Measurements from ENCODE around the gene CD3E. TPM values are rescaled to one million over a fixed set of nuclear protein-coding genes. Genes with fewer than 3 reads are reported as not detected.
A peak's percentile ranks its signal among the peaks of the same experiment; 100 is the strongest.

The CD3E gene
- total and polyA plus RNA-seq, 10 donors, result 20.5 to 89.2 (median 55.0) TPM

- intact Hi-C loops (cut with DNase I; ENCODE audit: low total_unique reads), result no loop called here
- Histone ChIP-seq H3K36me3 (no peaks in the 10 kb centered on the region), H3K4me1 (peaks cover 0 to 40% (median 21%) of the 10 kb centered on the region in 6 donors), H3K4me3 (peak overlapping the region in 3 of 8 donors; percentile 32 to 59 (median 35)), H3K9me3 (peaks cover 0 to 7% (median 0%) of the 10 kb centered on the region in 8 donors), H3K27ac (no peak overlapping the region), H3K27me3 (replicated peaks in 1 of 7) (peaks cover 0 to 36% (median 0%) of the 10 kb centered on the region in 7 donors)
- no peak for DNase-seq
- TF ChIP-seq POLR2AphosphoS5 (IDR thresholded peaks at IDR 0.05), result no peak
- TF ChIP-seq CTCF (IDR thresholded peaks at IDR 0.05 in 8 of 11, conservative IDR thresholded peaks at IDR 0.05 in 3 of 11), result no peak
- TF ChIP-seq POLR2A (IDR thresholded peaks at IDR 0.05), result no peak
- WGBS, 5 donors, result 65 to 74% (median 70%) methylated on average over 4 of the region's 4 CpGs
Observed at GRCh38 chr11:118263112-118263511, 41.4 kb upstream of the CD3E start.

GRCh38 chr11:118263695-118264568 is 40.6 kb upstream of the CD3E start, which contains the start of gene MPZL2:
MPZL2 (minus strand) TSS chr11:118264297; CDS start chr11:118264153, 144 bp downstream.
- H3K36me3 ChIP-seq, result no peaks in the 10 kb centered on the region
- peaks cover 0 to 5% (median 0%) of the 10 kb centered on the region in 8 donors for H3K9me3 ChIP-seq
- H3K27me3 ChIP-seq (replicated peaks in 1 of 7), result peaks cover 0 to 44% (median 0%) of the 10 kb centered on the region in 7 donors
- 5 to 10% (median 7%) methylated on average over 19 of the region's 19 CpGs for WGBS, 5 donors
- peaks cover 0 to 40% (median 21%) of the 10 kb centered on the region in 6 donors for H3K4me1 ChIP-seq
- H3K27ac ChIP-seq, result peak within 1 kb of the TSS in 6 of 8 donors; percentile 33 to 70 (median 44)
- peak within 1 kb of the TSS in 7 of 8 donors; percentile 23 to 59 (median 29) for H3K4me3 ChIP-seq
- intact Hi-C loops (cut with DNase I; ENCODE audit: low total_unique reads), result no loop called here
- DNase-seq, result peak; percentile 77
- TF ChIP-seq POLR2AphosphoS5 (IDR thresholded peaks at IDR 0.05) (peak in 1 of 3 donors; percentile 48), CTCF (IDR thresholded peaks at IDR 0.05 in 8 of 11, conservative IDR thresholded peaks at IDR 0.05 in 3 of 11) (no peak), POLR2A (IDR thresholded peaks at IDR 0.05) (no peak)

GRCh38 chr11:118264569-118265465 is 39.7 kb upstream of the CD3E start:
- no peak for DNase-seq
- intact Hi-C loops (cut with DNase I; ENCODE audit: low total_unique reads), result no loop called here

More at GRCh38 chr11:118264569-118265465, 39.7 kb upstream of the CD3E start:
- H3K4me1 ChIP-seq, result peaks cover 0 to 40% (median 21%) of the 10 kb centered on the region in 6 donors
- 79 to 87% (median 83%) methylated on average over 13 of the region's 13 CpGs for WGBS, 5 donors
- TF ChIP-seq POLR2A (IDR thresholded peaks at IDR 0.05) (no peak), POLR2AphosphoS5 (IDR thresholded peaks at IDR 0.05) (no peak), CTCF (IDR thresholded peaks at IDR 0.05 in 8 of 11, conservative IDR thresholded peaks at IDR 0.05 in 3 of 11) (no peak)
- H3K27me3 ChIP-seq (replicated peaks in 1 of 7), result peaks cover 0 to 45% (median 0%) of the 10 kb centered on the region in 7 donors
- no peaks in the 10 kb centered on the region for H3K9me3 ChIP-seq
- peak overlapping the region in 5 of 8 donors; percentile 33 to 70 (median 48) for H3K27ac ChIP-seq
- peak overlapping the region in 6 of 8 donors; percentile 23 to 59 (median 30) for H3K4me3 ChIP-seq
- H3K36me3 ChIP-seq, result no peaks in the 10 kb centered on the region
